Adrenal gland (tissue), 12 donors: ENCODE measurements around the gene PKN1. TPM values are rescaled to one million over a fixed set of nuclear protein-coding genes. Genes with fewer than 3 reads are reported as not detected.

ENCODE experiments used
- DNase-seq, 7 donors: peaks; one replicate each; pipeline ENCODE4 v3.0.0-alpha.2; 2019 to 2020
- H3K27ac ChIP-seq, 5 donors: fragments of 200-600 bp; sonication (generic) in 4 of 5; 1 replicate in 3 of 5; 2 replicates in 2 of 5; pipeline versions ENCODE4 v1.5.1 to v1.8.0; 2016 to 2020; ENCODE audit warnings: mild to moderate bottlenecking in 1 of 5
- H3K27me3 ChIP-seq: fragments of 200-600 bp; 2 replicates; pipeline ENCODE4 v1.8.0; 2021
- H3K36me3 ChIP-seq, 2 donors: fragments of 200-600 bp; replicated peaks in 1 of 2; 1 replicate in 1 of 2; 2 replicates in 1 of 2; pipeline versions ENCODE4 v1.5.1 to v1.8.0; 2018 to 2022
- H3K4me1 ChIP-seq, 2 donors: fragments of 200-600 bp; replicated peaks in 1 of 2; 1 replicate in 1 of 2; 2 replicates in 1 of 2; pipeline versions ENCODE4 v1.5.1 to v1.8.0; 2018 to 2021
- H3K4me3 ChIP-seq, 4 donors: fragments of 200-600 bp; sonication (generic) in 3 of 4; one replicate each; pipeline ENCODE4 v1.5.1; 2016 to 2018
- H3K9me3 ChIP-seq, 3 donors: fragments of 200-600 bp; sonication (generic) in 1 of 3; replicated peaks in 1 of 3; 1 replicate in 2 of 3; 2 replicates in 1 of 3; pipeline versions ENCODE4 v1.5.1 to v1.8.0; 2016 to 2021
- CTCF ChIP-seq, 6 experiments: fragments of 450-650 bp in 4 of 6; fragments of 200-600 bp in 2 of 6; sonication (generic) in 1 of 6; IDR thresholded peaks; 1 replicate in 5 of 6; 2 replicates in 1 of 6; pipeline versions ENCODE4 v1.5.1 to v1.8.0; 2016 to 2021; ENCODE audit warnings: antibody characterized with exemption in 6 of 6, mild to moderate bottlenecking in 2 of 6, moderate library complexity in 1 of 6
- POLR2A ChIP-seq, 2 donors: fragments of 450-650 bp; IDR thresholded peaks; one replicate each; pipeline ENCODE4 v1.6.1; 2017; ENCODE audit warnings: antibody characterized with exemption in 2 of 2, mild to moderate bottlenecking in 2 of 2, moderate library complexity in 1 of 2
- WGBS, 4 donors: extraction: QIAGEN DNeasy Blood & Tissue Kit in 2 of 4; methylation state at CpG; one replicate each; pipeline versions ENCODE4 v1.1.5 to v1.1.7; 2013 to 2017; 5-methylcytosine and 5-hydroxymethylcytosine counted together
- intact Hi-C, 2 donors: fragments of 100-400 bp; cut with DNase I; formaldehyde crosslinking; loops; one replicate each; pipeline versions ENCODE4 v1.14.1 to v1.15.0; 2022 to 2023
- polyA plus RNA-seq, 3 donors: library from polyadenylated mRNA; stranded (reverse); fragments of 200-250 nt in 2 of 3; fragments of 350-450 nt in 1 of 3; fragmentation: Illumina TruSeq in 1 of 3; extraction: RNeasy Lipid Tissue Mini Kit (QIAGEN cat#74804) in 1 of 3; gene quantifications; one replicate each; pipeline ENCODE4 v1.2.3, GENCODE V29; 2013 to 2014
- total RNA-seq, 9 donors: library from RNA; depleted of rRNA in 4 of 9; stranded (reverse); fragments of >200 nt in 4 of 9; fragments of 120-200 nt in 1 of 9; fragmentation: NEBNext Ultra II Directional in 1 of 9; extraction: Animal tissue kit (Norgen Biotek cat#: 25700) in 1 of 9; gene quantifications; one replicate each; pipeline versions ENCODE4 v1.1.0 to v1.2.4, GENCODE V29; 2013 to 2023
- donor health status: healthy with polysubstance abuse.
- donor health status: Bipolar disorder and iron deficiency.
- donor health status: DM: yes; HTN: yes; CAD: no.
- donor health status: DM: no; HTN: no; CAD: no.
- donor health status: DM: no; HTN: no; CAD: no.
- donor health status: DM: yes; HTN: yes; CAD: no.

Gene PKN1
- total and polyA plus RNA-seq, 12 donors: 27.5 to 209 (median 120) TPM

GRCh38 chr19:14512406-14512961 lies 79.4 kb downstream of the PKN1 start:
- no peaks in the 10 kb centered on the region for H3K27me3 ChIP-seq
- H3K4me3 ChIP-seq: no peak overlapping the region
- H3K36me3 ChIP-seq: peaks cover 0 to 33% of the 10 kb centered on the region in 2 donors
- no peak for TF ChIP-seq POLR2A (IDR thresholded peaks at IDR 0.05)
- peaks cover 30 to 44% of the 10 kb centered on the region in 2 donors for H3K4me1 ChIP-seq
- 91 to 92% (median 91%) methylated on average over 14 of the region's 14 CpGs for WGBS, 4 donors
- H3K27ac ChIP-seq: peak overlapping the region in 4 of 5 donors; percentile 25 to 100 (median 69)
- DNase-seq: peak in 1 of 7 donors; percentile 53
- intact Hi-C loops: no loop called here
- no peaks in the 10 kb centered on the region for H3K9me3 ChIP-seq

- H3K9me3 ChIP-seq: no peaks in the 10 kb centered on the region
- intact Hi-C loops: no loop called here
- H3K27ac ChIP-seq: peak overlapping the region in 3 of 5 donors; percentile 61 to 100 (median 77)
- H3K4me1 ChIP-seq: peaks cover 36 to 51% of the 10 kb centered on the region in 2 donors
- H3K4me3 ChIP-seq: no peak overlapping the region
- H3K36me3 ChIP-seq: peaks cover 0 to 33% of the 10 kb centered on the region in 2 donors
- no peaks in the 10 kb centered on the region for H3K27me3 ChIP-seq
- DNase-seq: no peak
- 51 to 62% (median 56%) methylated on average over 8 of the region's 8 CpGs for WGBS, 4 donors
- TF ChIP-seq CTCF (IDR thresholded peaks at IDR 0.05): no peak
- TF ChIP-seq POLR2A (IDR thresholded peaks at IDR 0.05): no peak
These were observed 81.2 kb downstream of the PKN1 start for GRCh38 chr19:14514215-14514863.

- TF ChIP-seq POLR2A (IDR thresholded peaks at IDR 0.05): no peak
- TF ChIP-seq CTCF (IDR thresholded peaks at IDR 0.05): no peak
- peak overlapping the region in 3 of 5 donors; percentile 99 to 100 (median 100) for H3K27ac ChIP-seq
- peak in 1 of 7 donors; percentile 69 for DNase-seq
- intact Hi-C loops: no loop called here
- H3K4me1 ChIP-seq: peaks cover 38 to 60% of the 10 kb centered on the region in 2 donors
- H3K4me3 ChIP-seq: peak overlapping the region in 1 of 4 donors; percentile 98
- H3K9me3 ChIP-seq: no peaks in the 10 kb centered on the region
- no peaks in the 10 kb centered on the region for H3K27me3 ChIP-seq
- peaks cover 0 to 33% of the 10 kb centered on the region in 2 donors for H3K36me3 ChIP-seq
- whole genome bisulfite sequencing, 4 donors: 33 to 44% (median 42%) methylated on average over 7 to 8 of the region's 8 CpGs
These were observed 82.5 kb downstream of the PKN1 start for GRCh38 chr19:14515501-14516047.

- no peaks in the 10 kb centered on the region for H3K27me3 ChIP-seq
- peak in 1 of 7 donors; percentile 57 for DNase-seq
- H3K36me3 ChIP-seq: peaks cover 0 to 33% of the 10 kb centered on the region in 2 donors
- H3K4me3 ChIP-seq: peak overlapping the region in 2 of 4 donors; percentile 84 to 98
- WGBS, 4 donors: 37 to 50% (median 44%) methylated on average over 13 to 15 of the region's 15 CpGs
- peaks cover 36 to 60% of the 10 kb centered on the region in 2 donors for H3K4me1 ChIP-seq
- TF ChIP-seq CTCF (IDR thresholded peaks at IDR 0.05): no peak
- TF ChIP-seq POLR2A (IDR thresholded peaks at IDR 0.05): no peak
- intact Hi-C loops: no loop called here
- H3K9me3 ChIP-seq: no peaks in the 10 kb centered on the region
- peak overlapping the region in 3 of 5 donors; percentile 99 to 100 (median 100) for H3K27ac ChIP-seq
These were observed 83.0 kb downstream of the PKN1 start for GRCh38 chr19:14516048-14516534.
